ENCODE results near the gene UVRAG. TPM values are rescaled to one million over a fixed set of nuclear protein-coding genes. Genes with fewer than 3 reads are reported as not detected.

The UVRAG gene
- total and polyA plus RNA-seq, 2 of the 13 experiments (the other 11 are each of a cell fraction or from before 2014, with no cell fraction given) = 9.7 to 17.3 TPM

DNA sequence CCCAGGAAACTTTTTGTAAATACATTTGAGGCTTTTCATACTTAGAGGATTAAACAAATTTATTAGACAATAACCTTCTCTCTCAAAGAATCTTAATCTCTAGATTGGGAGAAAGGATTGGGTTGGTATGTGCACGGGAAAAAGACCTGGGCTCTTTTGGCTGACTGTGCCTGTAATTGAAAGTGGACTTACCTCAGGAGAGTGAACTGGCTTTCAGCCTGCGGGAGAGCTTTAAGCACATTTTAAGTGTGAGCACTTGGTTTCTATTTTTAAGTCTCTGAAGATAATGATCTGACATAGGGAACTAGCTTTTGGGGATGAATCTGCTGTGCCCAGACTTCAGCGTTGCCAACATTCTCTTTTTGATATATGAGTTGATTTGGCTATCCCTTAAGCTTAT lies 35.8 kb downstream of the UVRAG start:
- no peak overlapping the region for H3K4me2 ChIP-seq (ENCODE audit: low read depth, low read length)
- H2AFZ ChIP-seq (ENCODE audit: low read length) = no peak overlapping the region
- 97% methylated on average over 3 of the region's 3 CpGs for WGBS (ENCODE audit: low lambda C conversion rate)
- ATAC-seq (no peak), DNase-seq (ENCODE audit: low spot score) (no peak), FAIRE-seq (no peak)
- in situ Hi-C loops (cut with HindIII; ENCODE audit: extremely low pct_ligation_motif_present, low pct_unique_long_range_greater_than_20kb) = no loop called here
- TF ChIP-seq ATF7-NPFF (CRISPR knock-in tag; IDR thresholded peaks at IDR 0.05; ENCODE audit: low read depth) (no peak), MXD4 (CRISPR knock-in tag; IDR thresholded peaks at IDR 0.05) (no peak), MXI1 (IDR thresholded peaks at IDR 0.05; ENCODE audit: borderline replicate concordance, low read depth, low read length) (no peak), RNF2 (conservative IDR thresholded peaks at IDR 0.05; ENCODE audit: low read depth) (no peak), ARID2 (CRISPR knock-in tag; IDR thresholded peaks at IDR 0.05; ENCODE audit: borderline replicate concordance) (no peak), POLR2G (IDR thresholded peaks at IDR 0.05; ENCODE audit: low read depth, low read length) (no peak), ZNF670 (CRISPR knock-in tag; IDR thresholded peaks at IDR 0.05; ENCODE audit: borderline replicate concordance) (no peak), PHF21A (CRISPR knock-in tag; IDR thresholded peaks at IDR 0.05) (no peak), LCORL (IDR thresholded peaks at IDR 0.05) (no peak), LCORL (CRISPR knock-in tag; IDR thresholded peaks at IDR 0.05) (no peak), ELF3 (CRISPR knock-in tag; IDR thresholded peaks at IDR 0.05) (no peak), ZNF331 (CRISPR knock-in tag; IDR thresholded peaks at IDR 0.05) (no peak), ZFYVE20 (CRISPR knock-in tag; IDR thresholded peaks at IDR 0.05; ENCODE audit: borderline replicate concordance, low read depth) (no peak), U2AF1 (optimal IDR thresholded peaks at IDR 0.05; ENCODE audit: low read depth, low read length) (no peak), KMT2B (CRISPR knock-in tag; IDR thresholded peaks at IDR 0.05) (no peak), KMT2A (CRISPR knock-in tag; IDR thresholded peaks at IDR 0.05) (no peak)
- H3K36me3 ChIP-seq (replicated peaks in 1 of 2; ENCODE audit: control insufficient read depth in 1 of 2, insufficient read depth in 2 of 2, low read length in 2 of 2) = peaks cover 1 to 11% of the 10 kb centered on the region in 2 experiments; a peak in 3 of 5 replicates
- H3K79me2 ChIP-seq (ENCODE audit: insufficient read depth, low read length) = peaks cover 3% of the 10 kb centered on the region
- no peaks in the 10 kb centered on the region for H3K9me3 ChIP-seq (ENCODE audit: low read length)
- H3K9ac ChIP-seq (ENCODE audit: insufficient read depth, low read depth, low read length) = no peak overlapping the region
- ChIA-PET POLR2A (interaction anchor here (1.1 kb wide), 1 partner anchor 59 kb away, joined by 3 read pairs; no protein-coding TSS in a partner anchor), CTCF (ENCODE audit: low intra/inter-chr PET ratio, low total read pairs) (no interaction called here)
- no peaks in the 10 kb centered on the region for H4K20me1 ChIP-seq (ENCODE audit: insufficient read depth, low read length)
- no peaks in the 10 kb centered on the region for H3K4me1 ChIP-seq (ENCODE audit: insufficient read depth, low read length)
- no peak overlapping the region for H3K4me3 ChIP-seq (replicated peaks in 1 of 3; ENCODE audit: insufficient read depth in 1 of 3, low read depth in 2 of 3, low read length in 3 of 3)
- H3K27me3 ChIP-seq (ENCODE audit: control insufficient read depth in 1 of 2, insufficient read depth in 2 of 2, low read length in 2 of 2) = no peaks in the 10 kb centered on the region
- intact Hi-C loops (cut with micrococcal nuclease; ENCODE audit: unreplicated experiment) = no loop called here
- no peak overlapping the region for H3K27ac ChIP-seq (ENCODE audit: extremely low read length, insufficient read depth, low read length)
- BruUV-seq (replicated peaks) = no TSS peak

Data from HepG2 (cell line).